Muscle of back (tissue), 11 donors: ENCODE data around the gene TRABD2A. TPM values are rescaled to one million over a fixed set of nuclear protein-coding genes. Genes with fewer than 3 reads are reported as not detected.
"Not testable (repeated sequence)": the region's sequence is repeated elsewhere in the genome, so short reads cannot be mapped to it uniquely, and the experiment has no call there.

Experiments used
- DNase-seq, 3 donors: peaks; one replicate each; pipeline versions ENCODE4 v3.0.0 to v3.0.0-alpha.2; 2013
- polyA plus RNA-seq, 10 donors: library from polyadenylated mRNA; unstranded; fragments of 120-200 nt; gene quantifications; one replicate each; pipeline ENCODE4 v1.2.1, GENCODE V29; 2013; ENCODE audit not compliant: insufficient read length in 10 of 10

Gene TRABD2A
- polyA plus RNA-seq, 10 donors, result 0.12 to 7.8 (median 0.39) TPM

DNA sequence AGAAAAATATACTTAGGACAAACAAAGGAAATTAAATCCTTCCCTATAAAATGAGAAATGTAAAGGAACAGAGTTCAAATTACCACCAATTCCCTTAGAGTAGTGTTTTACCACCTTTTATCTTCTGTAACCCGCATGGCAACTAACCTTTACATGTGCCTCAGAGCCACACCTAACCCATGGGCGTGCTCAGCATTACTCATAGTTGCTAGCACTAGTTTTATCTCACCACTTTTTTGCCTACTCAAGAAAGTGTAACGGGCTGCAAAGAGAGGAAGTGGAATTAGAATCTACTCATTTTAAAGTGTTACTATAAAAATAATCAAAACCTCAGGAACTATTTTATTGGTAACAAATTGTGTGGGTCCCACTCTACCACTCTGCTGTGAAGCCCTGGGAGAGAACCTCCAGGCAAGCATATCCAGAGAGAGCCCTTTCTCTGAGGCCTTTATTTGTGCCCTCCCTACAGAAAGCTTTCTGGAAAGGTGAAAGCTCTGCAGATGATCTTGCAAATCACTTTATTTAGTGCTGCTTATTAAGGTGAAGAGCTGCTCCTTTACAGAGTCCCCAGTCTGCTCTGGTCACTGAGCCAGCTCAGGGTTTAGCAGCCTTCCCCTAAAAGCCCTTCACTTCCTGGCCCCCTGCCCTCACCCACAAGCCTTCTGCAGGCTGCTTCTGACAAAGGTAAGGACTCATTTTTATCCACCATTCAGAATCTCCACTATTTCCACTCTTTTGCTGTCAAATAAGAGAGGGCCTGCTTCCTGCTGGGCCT, 98.8 kb downstream of the TRABD2A start:
- no peak for DNase-seq

DNA sequence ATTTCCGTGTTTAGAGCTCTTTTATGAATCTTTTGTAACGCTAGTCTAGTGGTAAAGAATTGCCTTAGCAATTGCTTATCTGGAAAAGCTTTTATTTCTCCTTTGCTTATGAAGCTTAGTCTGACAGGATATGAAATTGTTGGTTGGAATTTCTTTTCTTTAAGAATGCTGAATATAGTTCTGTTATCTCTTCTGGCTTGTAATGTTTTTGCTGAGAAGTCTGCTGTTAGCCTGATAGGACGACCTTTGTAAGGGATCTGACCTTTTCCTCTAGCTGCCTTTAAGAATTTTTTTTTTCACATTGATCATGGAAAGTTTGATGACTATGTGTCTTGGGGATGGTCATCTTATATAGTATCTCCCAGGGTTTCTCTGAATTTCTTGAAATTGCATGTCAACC, 101.1 kb downstream of the TRABD2A start:
- DNase-seq, result no peak

DNA sequence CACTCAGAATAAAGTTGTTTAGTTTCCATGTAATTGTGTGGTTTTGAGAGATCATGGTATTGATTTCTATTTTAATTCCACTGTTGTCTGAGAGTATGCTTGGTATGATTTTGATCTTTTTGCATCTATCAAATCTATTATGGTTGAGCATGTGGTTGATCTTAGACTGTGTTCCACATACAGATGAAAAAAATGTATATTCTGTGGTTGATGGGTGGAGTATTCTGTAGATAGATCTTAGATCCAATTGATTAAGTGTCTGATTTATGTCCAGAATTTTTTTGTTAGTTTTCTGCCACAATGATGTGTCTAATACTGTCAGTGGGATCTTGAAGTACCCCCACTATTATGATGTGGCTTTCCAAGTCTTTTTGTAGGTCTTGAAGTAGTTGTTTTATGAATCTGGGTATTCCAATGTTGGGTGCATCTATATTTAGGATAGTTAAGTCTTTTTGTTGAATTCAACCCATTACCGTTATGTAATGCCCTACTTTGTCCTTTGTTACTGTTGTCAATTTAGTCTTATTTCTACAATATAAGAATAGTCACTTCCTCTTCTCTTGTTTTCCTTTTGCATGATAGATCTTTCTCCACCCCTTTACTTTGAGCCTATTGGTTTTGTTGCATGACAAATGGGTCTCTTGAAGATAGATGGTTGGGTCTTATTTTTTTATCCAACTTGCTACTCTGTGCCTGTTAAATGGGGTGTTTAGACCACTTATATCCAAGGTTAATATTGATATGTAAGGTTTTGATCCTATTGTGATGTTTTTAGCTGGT, 101.8 kb downstream of the TRABD2A start:
- DNase-seq, result no peak

DNA sequence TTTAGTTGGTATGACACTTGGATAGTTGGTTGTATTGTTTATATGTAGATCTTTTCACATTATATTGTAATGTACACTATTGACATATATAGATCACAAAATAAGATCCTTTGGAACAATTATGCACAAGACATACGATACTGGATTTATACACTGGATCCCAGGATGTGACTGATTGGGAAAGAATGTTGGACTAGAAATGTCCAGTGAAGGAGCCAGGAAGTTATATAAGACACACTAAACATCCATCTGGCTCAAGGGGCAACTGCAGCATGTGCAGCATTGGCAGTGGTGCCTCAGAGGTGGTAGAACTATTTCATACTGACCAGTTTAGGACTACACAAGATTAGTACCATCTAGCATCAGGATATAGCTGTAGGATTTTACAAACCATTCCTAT, 104.9 kb downstream of the TRABD2A start:
- DNase-seq, result no peak

DNA sequence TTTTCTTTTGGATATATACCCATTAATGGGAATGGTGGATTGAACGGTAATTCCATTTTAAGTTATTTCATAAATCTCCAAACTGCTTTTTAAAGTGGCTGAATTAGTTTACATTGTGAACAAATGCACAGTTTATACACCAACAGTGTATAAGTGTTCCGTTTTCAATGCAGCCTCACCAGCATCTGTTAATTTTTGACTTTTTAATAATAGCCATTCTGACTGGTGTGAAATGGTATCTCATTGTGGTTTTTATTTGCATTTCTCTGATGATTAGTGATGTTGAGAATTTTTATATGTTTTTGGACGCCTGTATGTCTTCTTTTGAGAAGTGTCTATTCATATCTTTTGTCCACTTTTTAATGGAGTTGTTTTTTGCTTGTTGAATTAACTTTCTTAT, 107.3 kb downstream of the TRABD2A start:
- DNase-seq, result not testable (repeated sequence)

Other genes with a start within 250 kb of the TRABD2A start
- 1,000 to 10,000 TPM; 1,032 to 1,730 (median 1,254) TPM for gene TMSB10, start 24.6 kb upstream of the TRABD2A start, polyA plus RNA-seq
- gene KCMF1, start 90.1 kb upstream of the TRABD2A start, polyA plus RNA-seq, result 10 to 100 TPM; 36.0 to 56.3 (median 46.3) TPM